ENCODE data around the gene CSNK2A1. TPM values are rescaled to one million over a fixed set of nuclear protein-coding genes. Genes with fewer than 3 reads are reported as not detected.

CSNK2A1 gene
- total and polyA plus RNA-seq, 2 donors (not counting 3 experiments of a cell fraction or from before 2014, with no cell fraction given): 68.4 to 142 TPM

GRCh38 chr20:437787-438486 lies 105.7 kb downstream of the CSNK2A1 start:
- intact Hi-C loops (cut with micrococcal nuclease) (no loop called here), dilution Hi-C loops (cut with MboI; ENCODE audit: extremely low pct_ligation_motif_present, low sequenced_read_pairs) (no loop called here)
- Histone ChIP-seq H3K4me1 (ENCODE audit: control insufficient read depth, extremely low read depth, insufficient read depth, low read length) (peaks cover 16% of the 10 kb centered on the region), H3K36me3 (ENCODE audit: control insufficient read depth in 2 of 2, extremely low read depth in 1 of 2, insufficient read depth in 2 of 2, low read length in 2 of 2) (peaks cover 7 to 29% of the 10 kb centered on the region in 2 experiments), H2AFZ (ENCODE audit: low read depth, low read length) (no peak overlapping the region), H3K9ac (replicated peaks; ENCODE audit: extremely low read depth, insufficient read depth, low read length) (no peak overlapping the region), H4K20me1 (replicated peaks; ENCODE audit: control insufficient read depth, extremely low read depth, insufficient read depth, low read length) (no peaks in the 10 kb centered on the region), H3K27me3 (ENCODE audit: control insufficient read depth in 2 of 2, insufficient read depth in 2 of 2, low read length in 2 of 2) (no peaks in the 10 kb centered on the region), H3K9me1 (replicated peaks; ENCODE audit: control insufficient read depth, extremely low read depth, insufficient read depth, low read length) (no peaks in the 10 kb centered on the region), H3K79me2 (ENCODE audit: control insufficient read depth, insufficient read depth, low read length) (no peaks in the 10 kb centered on the region), H3K4me3 (replicated peaks in 1 of 3; ENCODE audit: insufficient read depth in 1 of 3, low read depth in 1 of 3, low read length in 3 of 3) (no peak overlapping the region), H3K27ac (ENCODE audit: insufficient read depth, low read depth, low read length) (no peak overlapping the region), H3K9me3 (replicated peaks; ENCODE audit: control insufficient read depth, insufficient read depth, low read length) (no peaks in the 10 kb centered on the region), H3K4me2 (ENCODE audit: insufficient read depth, low read length) (no peak overlapping the region)
- TF ChIP-seq POLR2A (IDR thresholded peaks at IDR 0.05; ENCODE audit: low read depth, low read length) (no peak), GATA2 (IDR thresholded peaks at IDR 0.05; ENCODE audit: insufficient read depth, insufficient read length, low read depth, low read length) (no peak), JUN (IDR thresholded peaks at IDR 0.05; ENCODE audit: borderline replicate concordance, insufficient read depth, insufficient read length, low read depth) (no peak), FOS (IDR thresholded peaks at IDR 0.05; ENCODE audit: borderline replicate concordance, insufficient read depth, low read length) (no peak), CTCF (IDR thresholded peaks at IDR 0.05; ENCODE audit: extremely low read depth in 1 of 2, insufficient read depth in 1 of 2, low read depth in 1 of 2, low read length in 2 of 2) (no peak), MYC (IDR thresholded peaks at IDR 0.05; ENCODE audit: low read depth, low read length) (no peak), POLR2AphosphoS5 (IDR thresholded peaks at IDR 0.05; ENCODE audit: insufficient read depth, low read depth, low read length) (no peak), MAX (IDR thresholded peaks at IDR 0.05; ENCODE audit: insufficient read depth, insufficient read length) (no peak), EZH2 (IDR thresholded peaks at IDR 0.05; ENCODE audit: borderline replicate concordance, low read depth, low read length, severe bottlenecking) (no peak)
- DNase-seq (ENCODE audit: low read depth, low spot score) (peak; percentile 8), FAIRE-seq (no peak)
- BruUV-seq (replicated peaks): no TSS peak
- CTCF ChIA-PET: interaction anchor here (0.6 to 1.7 kb wide), 12 partner anchors 11 to 301 kb away, joined by 3 to 11 read pairs (median 4); partner anchors contain the start of genes NRSN2 and TRIB3
- POLR2A ChIA-PET: no interaction called here

Data from endothelial cell of umbilical vein (primary cell).